Myocyte (in vitro differentiated cells): ENCODE results near the gene ATP7B. TPM values are rescaled to one million over a fixed set of nuclear protein-coding genes. Genes with fewer than 3 reads are reported as not detected.
A peak's percentile ranks its signal among the peaks of the same experiment; 100 is the strongest.
"Not testable (repeated sequence)": the region's sequence is repeated elsewhere in the genome, so short reads cannot be mapped to it uniquely, and the experiment has no call there.

Source experiments
- DNase-seq: peaks from one replicate; pipeline ENCODE4 v3.0.0-alpha.2; 2012; ENCODE audit warnings: low read depth
- polyA plus RNA-seq: library from polyadenylated mRNA; unstranded; fragments of >200 nt; gene quantifications from one replicate; pipeline ENCODE4 v1.2.1, GENCODE V29; 2012; ENCODE audit warnings: missing spikeins
- total RNA-seq: library from RNA; depleted of rRNA; stranded (reverse); fragments of >200 nt; gene quantifications from 2 replicates; pipeline ENCODE4 v1.2.3, GENCODE V29; 2014

Gene ATP7B
- total RNA-seq = 2.1 and 3.3 TPM in 2 replicates
- 3.3 TPM for polyA plus RNA-seq

GRCh38 chr13:52010890-52011631 lies at the start of gene ATP7B:
Gene ATP7B (minus strand): TSS chr13:52011450. CDS start chr13:52011337, 113 bp downstream.
- peak; percentile 25 for DNase-seq

- DNase-seq = no peak
Observed at GRCh38 chr13:52053460-52053859, 42.2 kb upstream of the ATP7B start.

GRCh38 chr13:52051400-52051799 lies 40.1 kb upstream of the ATP7B start:
- DNase-seq = no peak

GRCh38 chr13:52048516-52048915 lies 37.3 kb upstream of the ATP7B start:
- DNase-seq = peak; percentile 41

GRCh38 chr13:52047463-52047862 lies 36.2 kb upstream of the ATP7B start:
- DNase-seq = no peak

- no peak for DNase-seq
Observed at GRCh38 chr13:52043675-52044074, 32.4 kb upstream of the ATP7B start.

GRCh38 chr13:52036037-52036436 lies 24.8 kb upstream of the ATP7B start:
- no peak for DNase-seq

- DNase-seq = no peak
Observed at GRCh38 chr13:52034616-52035226, 23.5 kb upstream of the ATP7B start.

- no peak for DNase-seq
Observed at GRCh38 chr13:52033039-52033438, 21.8 kb upstream of the ATP7B start.

- DNase-seq = not testable (repeated sequence)
Observed at GRCh38 chr13:52030401-52030800, 19.2 kb upstream of the ATP7B start.

GRCh38 chr13:52029569-52029968 lies 18.3 kb upstream of the ATP7B start:
- no peak for DNase-seq

- DNase-seq = no peak
Observed at GRCh38 chr13:52027832-52028231, 16.6 kb upstream of the ATP7B start.

GRCh38 chr13:52026246-52026626 lies 15.0 kb upstream of the ATP7B start:
- DNase-seq = no peak

GRCh38 chr13:52025475-52026245 lies 14.4 kb upstream of the ATP7B start:
- no peak for DNase-seq

GRCh38 chr13:52024481-52024880 lies 13.2 kb upstream of the ATP7B start, which contains the start of gene UTP14C:
Gene UTP14C (plus strand): TSS chr13:52024691. CDS start chr13:52028805, 4,114 bp downstream.
- no peak for DNase-seq

GRCh38 chr13:52022356-52022755 lies 11.1 kb upstream of the ATP7B start:
- DNase-seq = no peak

GRCh38 chr13:52020191-52020590 lies 8.9 kb upstream of the ATP7B start:
- no peak for DNase-seq

GRCh38 chr13:52016296-52016695 lies 5.0 kb upstream of the ATP7B start:
- no peak for DNase-seq

- no peak for DNase-seq
Observed at GRCh38 chr13:52012512-52012836, 1.2 kb upstream of the ATP7B start.

- peak; percentile 99 for DNase-seq
Observed at GRCh38 chr13:52011632-52012511, 622 bp upstream of the ATP7B start, which contains the start of gene ALG11. Gene ALG11 (plus strand): TSS chr13:52012398. CDS start chr13:52012419, 21 bp downstream.

- no peak for DNase-seq
Observed at GRCh38 chr13:52009946-52010345, 1.3 kb downstream of the ATP7B start.
